HG02623 (cell line): Measurements from ENCODE around the gene PAM16.
"Not testable (repeated sequence)": the region's sequence is repeated elsewhere in the genome, so short reads cannot be mapped to it uniquely, and the experiment has no call there.

Experiments
- ATAC-seq: cut with Tn5 transposase; IDR thresholded peaks from one replicate; pipeline ENCODE4 v1.9.1; 2021; ENCODE audit warnings: moderate library complexity; ENCODE audit not compliant: unreplicated experiment

PAM16 gene

GRCh38 chr16:4350787-4351659 is at the start of gene PAM16:
Gene PAM16, minus strand, starts transcription at chr16:4351321. Its CDS starts 87 bp downstream, at chr16:4351234.
- ATAC-seq = peak; percentile 88

- no peak for ATAC-seq
Observed at GRCh38 chr16:4399001-4399730, 48.0 kb upstream of the PAM16 start.

- no peak for ATAC-seq
Observed at GRCh38 chr16:4395055-4395726, 44.1 kb upstream of the PAM16 start.

- ATAC-seq = not testable (repeated sequence)
Observed at GRCh38 chr16:4393850-4394249, 42.7 kb upstream of the PAM16 start.

GRCh38 chr16:4393240-4393600 is 42.1 kb upstream of the PAM16 start:
- ATAC-seq = no peak

GRCh38 chr16:4392382-4393239 is 41.5 kb upstream of the PAM16 start:
- ATAC-seq = no peak

- no peak for ATAC-seq
Observed at GRCh38 chr16:4391631-4392381, 40.7 kb upstream of the PAM16 start.

GRCh38 chr16:4390266-4391260 is 39.4 kb upstream of the PAM16 start:
- ATAC-seq = no peak

GRCh38 chr16:4389051-4389955 is 38.2 kb upstream of the PAM16 start:
- ATAC-seq = no peak

GRCh38 chr16:4388271-4389021 is 37.3 kb upstream of the PAM16 start:
- no peak for ATAC-seq

GRCh38 chr16:4387781-4388180 is 36.7 kb upstream of the PAM16 start:
- ATAC-seq = no peak

- no peak for ATAC-seq
Observed at GRCh38 chr16:4386951-4387565, 35.9 kb upstream of the PAM16 start.

- no peak for ATAC-seq
Observed at GRCh38 chr16:4386451-4386805, 35.3 kb upstream of the PAM16 start.

GRCh38 chr16:4385789-4386450 is 34.8 kb upstream of the PAM16 start:
- ATAC-seq = no peak

GRCh38 chr16:4385066-4385788 is 34.1 kb upstream of the PAM16 start:
- ATAC-seq = no peak
